Breast epithelium (tissue), 3 donors: ENCODE results near the gene CNR2.

ENCODE experiments used
- CTCF ChIP-seq, 3 donors: fragments of 450-650 bp; IDR thresholded peaks; one replicate each; pipeline ENCODE4 v1.5.1; 2016 to 2017; ENCODE audit warnings: antibody characterized with exemption in 3 of 3, mild to moderate bottlenecking in 3 of 3, moderate library complexity in 3 of 3
- POLR2A ChIP-seq: fragments of 450-650 bp; IDR thresholded peaks from one replicate; pipeline ENCODE4 v1.6.1; 2016; ENCODE audit warnings: antibody characterized with exemption, mild to moderate bottlenecking, moderate library complexity

DNA sequence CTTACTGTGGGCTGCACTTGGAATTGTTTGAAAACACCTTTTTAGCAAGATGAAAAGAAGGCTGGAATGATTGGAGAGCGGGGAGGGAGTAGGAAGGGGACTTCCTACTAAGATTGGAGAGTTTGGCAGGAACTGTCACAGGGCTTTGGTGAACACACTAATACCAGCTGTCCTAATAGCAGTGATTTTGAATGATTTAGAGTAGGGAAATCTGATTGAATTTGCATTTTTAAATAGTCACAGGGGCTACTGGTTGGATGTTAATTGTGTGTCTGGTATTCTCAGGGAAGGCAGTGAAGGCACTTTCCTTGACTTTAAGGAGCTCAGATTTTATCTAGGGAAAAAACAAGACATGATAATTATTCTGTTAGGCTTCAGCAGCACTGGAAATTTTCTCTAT, 85.4 kb downstream of the CNR2 start:
- TF ChIP-seq CTCF (IDR thresholded peaks at IDR 0.05) (no peak), POLR2A (no peak)
